Endometrial microvascular endothelial cells (primary cell): ENCODE measurements around the gene RNASE2. TPM values are rescaled to one million over a fixed set of nuclear protein-coding genes. Genes with fewer than 3 reads are reported as not detected.
"Not testable (repeated sequence)": the region's sequence is repeated elsewhere in the genome, so short reads cannot be mapped to it uniquely, and the experiment has no call there.

ENCODE experiments used
- in situ Hi-C: cut with HindIII; loops from 2 replicates; pipeline ENCODE4 v1.10.0; 2017; ENCODE audit warnings: low sequenced_read_pairs, low pct_unique_long_range_greater_than_20kb; ENCODE audit errors: inconsistent ontology term
- total RNA-seq: library from RNA; depleted of rRNA; stranded (reverse); fragments of >200 nt; gene quantifications from one replicate; pipeline ENCODE4 v1.2.3, GENCODE V29; 2015; ENCODE audit errors: inconsistent ontology term

RNASE2 gene
- not detected for total RNA-seq

- in situ Hi-C loops: not testable (repeated sequence)
Measured at GRCh38 chr14:20954736-20955537, at the start of gene RNASE2. Gene RNASE2, plus strand, starts transcription at chr14:20955487. Its CDS starts 285 bp downstream, at chr14:20955772.

GRCh38 chr14:20905676-20906075 is 49.6 kb upstream of the RNASE2 start:
- in situ Hi-C loops: no loop called here

GRCh38 chr14:20907214-20907613 is 48.1 kb upstream of the RNASE2 start:
- in situ Hi-C loops: no loop called here

- in situ Hi-C loops: not testable (repeated sequence)
Measured at GRCh38 chr14:20910822-20911221, 44.5 kb upstream of the RNASE2 start.

- in situ Hi-C loops: not testable (repeated sequence)
Measured at GRCh38 chr14:20919038-20919756, 36.1 kb upstream of the RNASE2 start.

GRCh38 chr14:20923766-20924297 is 31.5 kb upstream of the RNASE2 start:
- in situ Hi-C loops: not testable (repeated sequence)

GRCh38 chr14:20934148-20934762 is 21.0 kb upstream of the RNASE2 start:
- in situ Hi-C loops: no loop called here

GRCh38 chr14:20935303-20935984 is 19.8 kb upstream of the RNASE2 start:
- in situ Hi-C loops: no loop called here

GRCh38 chr14:20945146-20945545 is 10.1 kb upstream of the RNASE2 start:
- in situ Hi-C loops: not testable (repeated sequence)

- in situ Hi-C loops: not testable (repeated sequence)
Measured at GRCh38 chr14:20946707-20947106, 8.6 kb upstream of the RNASE2 start.

- in situ Hi-C loops: not testable (repeated sequence)
Measured at GRCh38 chr14:20955538-20955873, 219 bp downstream of the RNASE2 start.

GRCh38 chr14:20956376-20956976 is 1.2 kb downstream of the RNASE2 start:
- in situ Hi-C loops: no loop called here

- in situ Hi-C loops: not testable (repeated sequence)
Measured at GRCh38 chr14:20958946-20959345, 3.7 kb downstream of the RNASE2 start.

- in situ Hi-C loops: no loop called here
Measured at GRCh38 chr14:20969336-20969735, 14.0 kb downstream of the RNASE2 start.

- in situ Hi-C loops: no loop called here
Measured at GRCh38 chr14:20970647-20970982, 15.3 kb downstream of the RNASE2 start.

GRCh38 chr14:20970983-20971704 is 15.9 kb downstream of the RNASE2 start:
- in situ Hi-C loops: no loop called here

GRCh38 chr14:20971705-20972021 is 16.4 kb downstream of the RNASE2 start:
- in situ Hi-C loops: no loop called here

GRCh38 chr14:20973501-20973900 is 18.2 kb downstream of the RNASE2 start:
- in situ Hi-C loops: no loop called here
